Endothelial cell (in vitro differentiated cells): ENCODE data around the gene MYO16. TPM values are rescaled to one million over a fixed set of nuclear protein-coding genes. Genes with fewer than 3 reads are reported as not detected.

Experiments used
- DNase-seq: peaks from one replicate; pipeline ENCODE4 v3.0.0; 2021; ENCODE audit warnings: low spot score
- H3K27ac Mint-ChIP-seq: one replicate; pipeline ENCODE4 v1.8.0; 2021; ENCODE audit warnings: mixed read lengths, inconsistent platforms; ENCODE audit not compliant: unreplicated experiment
- H3K27me3 Mint-ChIP-seq: one replicate; pipeline ENCODE4 v1.8.0; 2021; ENCODE audit warnings: mild to moderate bottlenecking, moderate library complexity, mixed read lengths, inconsistent platforms; ENCODE audit not compliant: unreplicated experiment
- H3K36me3 Mint-ChIP-seq: one replicate; pipeline ENCODE4 v1.8.0; 2021; ENCODE audit warnings: mild to moderate bottlenecking, low read depth, mixed read lengths, inconsistent platforms; ENCODE audit not compliant: unreplicated experiment
- H3K4me1 Mint-ChIP-seq: one replicate; pipeline ENCODE4 v1.8.0; 2021; ENCODE audit warnings: mild to moderate bottlenecking, mixed read lengths, inconsistent platforms; ENCODE audit not compliant: unreplicated experiment
- H3K4me3 Mint-ChIP-seq: one replicate; pipeline ENCODE4 v1.8.0; 2021; ENCODE audit warnings: mild to moderate bottlenecking, mixed read lengths, inconsistent platforms; ENCODE audit not compliant: unreplicated experiment
- H3K9me3 Mint-ChIP-seq: one replicate; pipeline ENCODE4 v1.8.0; 2021; ENCODE audit warnings: mixed read lengths, inconsistent platforms; ENCODE audit not compliant: unreplicated experiment
- total RNA-seq: library from RNA; stranded (reverse); fragmentation: NEBNext Ultra II Directional; extraction: Animal tissue kit (Norgen Biotek cat#: 25700); gene quantifications from one replicate; pipeline ENCODE4 v1.2.1, GENCODE V29; 2021; ENCODE audit not compliant: unreplicated experiment
- TF ChIP-seq, protein P1 (sequence below): fragments of 200-600 bp; sonication (generic); IDR thresholded peaks from one replicate; pipeline ENCODE4 v1.5.0; 2021; ENCODE audit warnings: antibody characterized with exemption; ENCODE audit not compliant: unreplicated experiment

Gene MYO16
- total RNA-seq, 1 donor from 2014 or later: 1.4 TPM

DNA sequence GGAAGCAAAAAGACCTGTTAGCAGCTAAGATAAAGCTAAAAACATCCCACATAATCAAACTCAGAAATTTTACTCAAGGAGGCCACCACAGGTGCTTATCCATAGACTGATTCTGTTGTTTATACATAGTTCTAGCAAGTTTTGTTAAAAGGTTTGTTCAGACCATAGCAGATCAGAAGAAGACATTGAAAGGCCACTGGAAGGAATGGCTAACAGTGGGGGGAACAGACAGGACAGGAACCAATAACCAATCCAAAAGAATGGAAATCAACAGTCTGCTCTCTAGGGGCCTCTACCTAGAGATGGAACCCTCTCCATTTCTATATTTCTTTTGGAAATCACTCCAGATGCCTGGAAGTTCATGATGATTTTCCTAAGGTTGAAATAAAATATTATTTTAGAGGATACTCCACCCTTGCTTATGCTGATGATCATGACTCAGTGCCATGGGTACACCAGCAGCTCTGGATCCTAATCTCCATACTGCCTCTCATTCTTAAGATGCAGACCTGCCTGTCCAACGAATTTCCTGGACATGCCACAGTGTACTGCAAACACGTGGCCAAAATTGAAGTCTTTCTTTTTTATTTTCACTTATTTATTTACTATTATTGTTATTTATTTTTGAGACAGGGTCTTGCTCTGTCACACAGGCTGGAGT lies 260.0 kb downstream of the MYO16 start:
- no peak for DNase-seq
- Mint-ChIP-seq H3K27ac (no peak overlapping the region), H3K4me1 (peaks cover 3% of the 10 kb centered on the region), H3K9me3 (no peaks in the 10 kb centered on the region), H3K4me3 (no peak overlapping the region), H3K27me3 (peaks cover 2% of the 10 kb centered on the region), H3K36me3 (no peaks in the 10 kb centered on the region)
- TF ChIP-seq, protein P1, sequence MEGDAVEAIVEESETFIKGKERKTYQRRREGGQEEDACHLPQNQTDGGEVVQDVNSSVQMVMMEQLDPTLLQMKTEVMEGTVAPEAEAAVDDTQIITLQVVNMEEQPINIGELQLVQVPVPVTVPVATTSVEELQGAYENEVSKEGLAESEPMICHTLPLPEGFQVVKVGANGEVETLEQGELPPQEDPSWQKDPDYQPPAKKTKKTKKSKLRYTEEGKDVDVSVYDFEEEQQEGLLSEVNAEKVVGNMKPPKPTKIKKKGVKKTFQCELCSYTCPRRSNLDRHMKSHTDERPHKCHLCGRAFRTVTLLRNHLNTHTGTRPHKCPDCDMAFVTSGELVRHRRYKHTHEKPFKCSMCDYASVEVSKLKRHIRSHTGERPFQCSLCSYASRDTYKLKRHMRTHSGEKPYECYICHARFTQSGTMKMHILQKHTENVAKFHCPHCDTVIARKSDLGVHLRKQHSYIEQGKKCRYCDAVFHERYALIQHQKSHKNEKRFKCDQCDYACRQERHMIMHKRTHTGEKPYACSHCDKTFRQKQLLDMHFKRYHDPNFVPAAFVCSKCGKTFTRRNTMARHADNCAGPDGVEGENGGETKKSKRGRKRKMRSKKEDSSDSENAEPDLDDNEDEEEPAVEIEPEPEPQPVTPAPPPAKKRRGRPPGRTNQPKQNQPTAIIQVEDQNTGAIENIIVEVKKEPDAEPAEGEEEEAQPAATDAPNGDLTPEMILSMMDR: no peak

DNA sequence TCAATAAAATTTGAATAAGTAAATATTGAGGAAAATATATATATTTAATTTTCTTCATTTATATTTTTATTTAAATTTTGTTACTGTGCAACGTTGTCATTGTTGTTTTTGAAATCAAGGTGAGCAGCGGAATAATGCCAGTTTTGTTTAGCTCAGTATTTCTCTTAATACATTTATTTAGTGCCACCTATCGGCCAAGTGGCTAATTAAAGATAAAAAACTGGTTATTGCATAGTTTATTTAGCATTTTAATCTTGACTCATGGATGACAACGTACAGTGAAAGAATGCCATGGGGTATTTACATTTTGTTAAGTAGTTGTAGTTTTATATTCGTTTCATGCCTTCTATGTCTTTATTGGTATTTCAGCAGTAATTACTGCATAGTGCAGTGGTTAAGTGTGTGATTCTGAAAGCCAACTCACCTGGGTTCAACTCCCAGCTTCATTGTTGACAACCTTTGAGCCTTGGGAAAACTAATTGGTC lies 265.9 kb downstream of the MYO16 start:
- H3K27me3 Mint-ChIP-seq: no peaks in the 10 kb centered on the region
- no peaks in the 10 kb centered on the region for H3K36me3 Mint-ChIP-seq
- peaks cover 6% of the 10 kb centered on the region for H3K4me1 Mint-ChIP-seq

DNA sequence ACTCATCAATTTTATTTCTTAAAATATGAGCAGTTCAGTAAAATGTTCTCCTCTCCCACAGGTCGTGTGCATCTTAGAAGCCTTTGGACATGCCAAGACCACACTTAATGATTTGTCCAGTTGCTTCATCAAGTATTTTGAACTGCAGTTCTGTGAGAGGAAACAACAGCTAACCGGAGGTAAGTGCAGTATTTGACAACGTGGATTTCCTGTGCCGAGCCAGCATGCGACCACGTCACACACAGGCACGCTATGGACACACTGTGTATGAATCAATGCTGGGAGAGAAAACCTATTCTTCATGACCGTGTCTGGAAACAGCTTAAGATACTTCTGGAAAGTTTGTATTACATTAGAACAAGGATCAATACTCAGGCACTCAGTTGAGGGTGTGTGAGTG lies 268.5 kb downstream of the MYO16 start:
- H3K36me3 Mint-ChIP-seq: peaks cover 5% of the 10 kb centered on the region
- peaks cover 6% of the 10 kb centered on the region for H3K4me1 Mint-ChIP-seq
- H3K27ac Mint-ChIP-seq: no peak overlapping the region
- TF ChIP-seq, protein P1: no peak
- no peak for DNase-seq
- H3K9me3 Mint-ChIP-seq: no peaks in the 10 kb centered on the region
- H3K27me3 Mint-ChIP-seq: peaks cover 2% of the 10 kb centered on the region
- no peak overlapping the region for H3K4me3 Mint-ChIP-seq

More for the DNA sequence above, 265.9 kb downstream of the MYO16 start:
- DNase-seq: peak; percentile 20
- TF ChIP-seq, protein P1: peak; percentile 79
- H3K4me3 Mint-ChIP-seq: no peak overlapping the region
- H3K27ac Mint-ChIP-seq: no peak overlapping the region
- no peaks in the 10 kb centered on the region for H3K9me3 Mint-ChIP-seq

DNA sequence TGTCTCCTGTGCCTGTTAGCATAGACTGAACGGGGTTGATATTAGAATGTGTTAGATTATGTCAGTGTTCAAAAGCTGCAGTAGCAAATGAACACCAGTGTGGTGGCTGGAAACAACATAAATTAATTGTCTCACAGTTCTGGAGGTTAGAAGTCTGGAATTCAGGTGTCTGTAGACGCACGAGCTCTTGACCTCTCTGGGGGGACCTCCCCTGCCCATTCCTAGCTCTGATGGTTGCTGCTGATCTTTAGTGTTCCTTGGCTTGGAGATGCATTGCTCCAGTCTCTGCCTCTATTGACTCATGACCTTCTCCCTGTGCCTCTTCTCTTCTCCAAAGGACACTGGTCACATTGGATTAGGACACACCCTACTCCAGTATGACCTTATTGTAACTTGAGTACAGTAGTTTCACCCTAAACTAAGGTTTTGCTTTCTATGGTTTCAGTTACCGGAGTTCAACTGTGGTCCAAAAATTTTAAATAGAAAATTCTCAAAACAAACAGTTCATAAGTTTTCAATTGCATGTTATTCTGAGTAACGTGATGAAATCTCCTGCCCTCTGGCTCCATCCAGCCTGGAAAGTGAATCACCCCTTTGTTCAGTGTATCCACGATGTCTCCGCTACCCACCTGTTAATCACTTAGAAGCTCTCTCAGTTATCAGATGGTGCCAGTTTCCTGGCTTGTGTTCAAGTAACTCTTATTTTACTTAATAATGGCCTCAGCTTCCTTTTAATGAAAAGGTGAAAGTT lies 273.2 kb downstream of the MYO16 start:
- TF ChIP-seq, protein P1: no peak
- H3K27me3 Mint-ChIP-seq: peaks cover 2% of the 10 kb centered on the region
- H3K9me3 Mint-ChIP-seq: no peaks in the 10 kb centered on the region
- H3K4me3 Mint-ChIP-seq: no peak overlapping the region
- no peak for DNase-seq
- no peak overlapping the region for H3K27ac Mint-ChIP-seq
- peaks cover 3% of the 10 kb centered on the region for H3K4me1 Mint-ChIP-seq
- H3K36me3 Mint-ChIP-seq: peaks cover 5% of the 10 kb centered on the region

DNA sequence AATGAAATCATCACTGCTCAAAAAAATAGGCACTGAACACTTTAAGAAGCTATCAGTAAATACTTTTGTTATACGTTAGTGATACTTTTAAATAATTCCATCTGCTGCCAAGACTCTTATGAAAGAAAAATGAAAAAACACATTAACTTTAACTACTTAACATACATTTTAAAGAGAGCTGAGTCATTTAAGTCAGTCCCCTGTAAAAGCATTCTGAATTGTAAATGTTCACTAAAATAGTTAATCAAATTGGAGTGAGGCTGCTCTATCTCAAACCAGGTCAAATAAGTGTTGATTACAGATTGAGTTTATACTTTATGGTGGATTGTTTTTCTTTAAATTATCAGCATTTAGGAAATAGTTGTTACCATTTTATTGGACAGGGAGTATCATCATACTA lies 274.2 kb downstream of the MYO16 start:
- no peak overlapping the region for H3K4me3 Mint-ChIP-seq
- H3K9me3 Mint-ChIP-seq: no peaks in the 10 kb centered on the region
- H3K4me1 Mint-ChIP-seq: no peaks in the 10 kb centered on the region
- peaks cover 2% of the 10 kb centered on the region for H3K27me3 Mint-ChIP-seq
- peaks cover 5% of the 10 kb centered on the region for H3K36me3 Mint-ChIP-seq
- no peak overlapping the region for H3K27ac Mint-ChIP-seq
- no peak for DNase-seq
- TF ChIP-seq, protein P1: no peak
